Measurements from ENCODE around the gene DLGAP1.

GRCh38 chr18:4108016-4108415 is 347.1 kb downstream of the DLGAP1 start:
- no peak for TF ChIP-seq CTCF (IDR thresholded peaks at IDR 0.05; ENCODE audit: low read depth, low read length, missing input control)
- no peak for TF ChIP-seq RAD21 (IDR thresholded peaks at IDR 0.05)
- no peak for TF ChIP-seq HNF4G (IDR thresholded peaks at IDR 0.05)
- TF ChIP-seq YY1 (IDR thresholded peaks at IDR 0.05), result no peak
- TF ChIP-seq GABPA (IDR thresholded peaks at IDR 0.05 in 1 of 2, conservative IDR thresholded peaks at IDR 0.05 in 1 of 2), result no peak
- TF ChIP-seq ZBTB33 (IDR thresholded peaks at IDR 0.05), result no peak
- no peak for TF ChIP-seq ATF3 (IDR thresholded peaks at IDR 0.05)
- no peak for TF ChIP-seq REST (IDR thresholded peaks at IDR 0.05)
- TF ChIP-seq MAX (IDR thresholded peaks at IDR 0.05), result no peak
- TF ChIP-seq JUND (IDR thresholded peaks at IDR 0.05), result no peak
- no peak for TF ChIP-seq TAF1 (conservative IDR thresholded peaks at IDR 0.05)
- no peak for TF ChIP-seq FOXA1 (IDR thresholded peaks at IDR 0.05)
- no peak for TF ChIP-seq SP1 (IDR thresholded peaks at IDR 0.05)
- no peak for TF ChIP-seq RXRA (IDR thresholded peaks at IDR 0.05)

All from liver (tissue), 3 donors.